GM21825 (cell line): ENCODE data around the gene MT1F.

Experiments
- ATAC-seq: cut with Tn5 transposase; IDR thresholded peaks from one replicate; pipeline ENCODE4 v1.9.1; 2021; ENCODE audit warnings: mild to moderate bottlenecking, moderate library complexity; ENCODE audit not compliant: unreplicated experiment

Gene MT1F

GRCh38 chr16:56625140-56625942 lies 32.4 kb upstream of the MT1F start, which contains the start of gene MT1E:
Gene MT1E (plus strand): TSS chr16:56625781. CDS start chr16:56625852, 71 bp downstream.
- ATAC-seq, result peak; percentile 47

GRCh38 chr16:56625943-56626654 lies 31.7 kb upstream of the MT1F start:
- no peak for ATAC-seq

GRCh38 chr16:56626685-56627084 lies 31.1 kb upstream of the MT1F start:
- no peak for ATAC-seq

- no peak for ATAC-seq
Measured at GRCh38 chr16:56628486-56629350, 29.0 kb upstream of the MT1F start.

GRCh38 chr16:56629531-56629930 lies 28.2 kb upstream of the MT1F start:
- no peak for ATAC-seq

GRCh38 chr16:56630134-56630533 lies 27.6 kb upstream of the MT1F start:
- peak; percentile 79 for ATAC-seq

GRCh38 chr16:56631197-56631596 lies 26.6 kb upstream of the MT1F start:
- no peak for ATAC-seq

- no peak for ATAC-seq
Measured at GRCh38 chr16:56631832-56632155, 26.0 kb upstream of the MT1F start.

- no peak for ATAC-seq
Measured at GRCh38 chr16:56632156-56632847, 25.5 kb upstream of the MT1F start, which contains the start of gene MT1M. Gene MT1M (plus strand): TSS chr16:56632659. CDS start chr16:56632732, 73 bp downstream.

GRCh38 chr16:56632848-56633365 lies 24.9 kb upstream of the MT1F start:
- no peak for ATAC-seq

GRCh38 chr16:56633535-56633934 lies 24.2 kb upstream of the MT1F start:
- no peak for ATAC-seq

GRCh38 chr16:56634715-56635440 lies 22.9 kb upstream of the MT1F start:
- ATAC-seq, result no peak

- ATAC-seq, result no peak
Measured at GRCh38 chr16:56635441-56635967, 22.3 kb upstream of the MT1F start.

- no peak for ATAC-seq
Measured at GRCh38 chr16:56636616-56637413, 20.9 kb upstream of the MT1F start.

- ATAC-seq, result no peak
Measured at GRCh38 chr16:56637814-56638750, 19.7 kb upstream of the MT1F start, which contains the start of gene MT1A. Gene MT1A (plus strand): TSS chr16:56638666. CDS start chr16:56638739, 73 bp downstream.

- no peak for ATAC-seq
Measured at GRCh38 chr16:56639045-56639444, 18.7 kb upstream of the MT1F start.

- ATAC-seq, result no peak
Measured at GRCh38 chr16:56640076-56640475, 17.7 kb upstream of the MT1F start.
